SJCRH30 (cell line): ENCODE results near the gene JAG2. TPM values are rescaled to one million over a fixed set of nuclear protein-coding genes. Genes with fewer than 3 reads are reported as not detected.
A peak's percentile ranks its signal among the peaks of the same experiment; 100 is the strongest.

Experiments used
- DNase-seq, 2 experiments: peaks; one replicate each; pipeline ENCODE4 v3.0.0-alpha.2; 2015 to 2020
- H3K27ac ChIP-seq: fragments of 250-450 bp; sonication (Bioruptor Pico); 2 replicates; pipeline ENCODE4 v1.5.1; 2020; ENCODE audit warnings: mild to moderate bottlenecking, moderate library complexity
- H3K27me3 ChIP-seq: fragments of 250-450 bp; sonication (Bioruptor Pico); 2 replicates; pipeline ENCODE4 v1.5.1; 2020; ENCODE audit warnings: mild to moderate bottlenecking, moderate library complexity
- H3K36me3 ChIP-seq: fragments of 250-450 bp; sonication (Bioruptor Pico); 2 replicates; pipeline ENCODE4 v1.5.1; 2020; ENCODE audit warnings: mild to moderate bottlenecking, moderate library complexity
- H3K4me1 ChIP-seq: fragments of 250-450 bp; sonication (Bioruptor Pico); 2 replicates; pipeline ENCODE4 v1.5.1; 2020; ENCODE audit warnings: mild to moderate bottlenecking, moderate library complexity
- H3K4me3 ChIP-seq: fragments of 250-450 bp; sonication (Bioruptor Pico); 2 replicates; pipeline ENCODE4 v1.5.1; 2020; ENCODE audit warnings: mild to moderate bottlenecking, moderate library complexity
- H3K9me3 ChIP-seq: fragments of 250-450 bp; sonication (Bioruptor Pico); replicated peaks from 2 replicates; pipeline ENCODE4 v1.5.1; 2020; ENCODE audit warnings: mild to moderate bottlenecking, moderate library complexity
- total RNA-seq: library from RNA; depleted of rRNA; stranded (reverse); fragments of >200 nt; shearing (Covaris generic); gene quantifications from 2 replicates; pipeline ENCODE4 v1.2.3, GENCODE V29; 2014

The JAG2 gene
- total RNA-seq, 1 experiment from 2014 or later, result 28.1 TPM

DNA sequence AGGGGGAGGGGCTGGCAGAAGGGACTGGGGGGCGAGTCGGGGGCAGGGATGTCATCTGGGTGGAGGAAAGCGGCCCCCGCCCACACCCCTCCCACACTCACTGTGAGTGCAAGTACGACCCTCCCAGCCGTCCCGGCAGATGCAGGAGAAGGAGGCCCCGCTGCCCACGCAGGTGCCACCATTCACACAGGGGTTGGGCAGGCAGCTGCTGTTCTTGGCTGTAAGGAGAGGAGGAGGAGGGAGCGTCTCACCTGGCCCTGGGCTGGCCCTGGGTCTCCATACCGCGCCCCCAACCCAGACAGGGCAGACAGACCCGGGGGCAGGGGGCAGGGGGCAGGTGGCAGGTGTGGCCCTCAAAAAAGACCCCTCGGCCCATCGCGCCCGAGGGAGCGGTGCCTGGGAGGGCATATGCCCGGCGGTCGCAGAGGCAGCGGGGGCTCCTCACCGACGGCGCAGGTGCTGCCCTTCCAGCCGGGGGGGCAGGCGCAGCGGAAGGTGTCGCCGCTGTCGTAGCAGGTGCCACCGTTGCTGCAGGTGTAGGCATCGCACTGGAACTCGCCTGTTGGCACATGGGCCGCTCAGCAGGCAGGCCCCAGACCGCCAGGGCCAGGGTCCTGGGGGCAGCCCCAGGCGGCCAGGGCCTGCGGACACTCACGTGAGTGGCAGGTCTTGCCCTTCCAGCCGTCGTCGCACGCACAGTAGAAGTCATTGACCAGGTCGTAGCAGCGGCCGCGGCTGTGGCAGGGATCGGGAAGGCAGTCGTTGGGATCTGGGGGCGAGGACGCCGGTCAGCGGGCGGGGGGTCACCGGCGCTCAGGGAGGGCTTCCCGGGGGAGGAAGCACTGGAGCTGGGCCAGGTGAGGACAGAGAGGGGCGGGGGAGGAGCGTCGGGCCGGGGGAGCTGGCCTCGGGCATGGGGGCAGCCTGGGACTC, 20.6 kb downstream of the JAG2 start:
- H3K4me1 ChIP-seq, result peaks cover 13% of the 10 kb centered on the region

GRCh38 chr14:105146976-105147635, 21.5 kb downstream of the JAG2 start:
- Histone ChIP-seq H3K36me3 (peaks cover 33% of the 10 kb centered on the region), H3K4me3 (no peak overlapping the region), H3K4me1 (peaks cover 5% of the 10 kb centered on the region), H3K27me3 (no peaks in the 10 kb centered on the region), H3K9me3 (no peaks in the 10 kb centered on the region), H3K27ac (no peak overlapping the region)
- DNase-seq, result peak in 1 of 2 experiments; percentile 1

More for the DNA sequence above, 20.6 kb downstream of the JAG2 start:
- H3K27ac ChIP-seq, result no peak overlapping the region
- H3K36me3 ChIP-seq, result peaks cover 28% of the 10 kb centered on the region
- DNase-seq, result peak in 1 of 2 experiments; percentile 2
- H3K4me3 ChIP-seq, result no peak overlapping the region
- no peaks in the 10 kb centered on the region for H3K27me3 ChIP-seq
- no peaks in the 10 kb centered on the region for H3K9me3 ChIP-seq

GRCh38 chr14:105146181-105146975, 22.2 kb downstream of the JAG2 start:
- H3K4me3 ChIP-seq, result no peak overlapping the region
- no peak overlapping the region for H3K27ac ChIP-seq
- peaks cover 40% of the 10 kb centered on the region for H3K36me3 ChIP-seq
- DNase-seq, result peak in 1 of 2 experiments; percentile 4
- H3K4me1 ChIP-seq, result no peaks in the 10 kb centered on the region
- no peaks in the 10 kb centered on the region for H3K27me3 ChIP-seq
- no peaks in the 10 kb centered on the region for H3K9me3 ChIP-seq

- Histone ChIP-seq H3K9me3 (no peaks in the 10 kb centered on the region), H3K27ac (no peak overlapping the region), H3K27me3 (no peaks in the 10 kb centered on the region), H3K4me1 (no peaks in the 10 kb centered on the region), H3K4me3 (no peak overlapping the region), H3K36me3 (peaks cover 46% of the 10 kb centered on the region)
- no peak for DNase-seq
These were observed 23.0 kb downstream of the JAG2 start for GRCh38 chr14:105145381-105146180.

DNA sequence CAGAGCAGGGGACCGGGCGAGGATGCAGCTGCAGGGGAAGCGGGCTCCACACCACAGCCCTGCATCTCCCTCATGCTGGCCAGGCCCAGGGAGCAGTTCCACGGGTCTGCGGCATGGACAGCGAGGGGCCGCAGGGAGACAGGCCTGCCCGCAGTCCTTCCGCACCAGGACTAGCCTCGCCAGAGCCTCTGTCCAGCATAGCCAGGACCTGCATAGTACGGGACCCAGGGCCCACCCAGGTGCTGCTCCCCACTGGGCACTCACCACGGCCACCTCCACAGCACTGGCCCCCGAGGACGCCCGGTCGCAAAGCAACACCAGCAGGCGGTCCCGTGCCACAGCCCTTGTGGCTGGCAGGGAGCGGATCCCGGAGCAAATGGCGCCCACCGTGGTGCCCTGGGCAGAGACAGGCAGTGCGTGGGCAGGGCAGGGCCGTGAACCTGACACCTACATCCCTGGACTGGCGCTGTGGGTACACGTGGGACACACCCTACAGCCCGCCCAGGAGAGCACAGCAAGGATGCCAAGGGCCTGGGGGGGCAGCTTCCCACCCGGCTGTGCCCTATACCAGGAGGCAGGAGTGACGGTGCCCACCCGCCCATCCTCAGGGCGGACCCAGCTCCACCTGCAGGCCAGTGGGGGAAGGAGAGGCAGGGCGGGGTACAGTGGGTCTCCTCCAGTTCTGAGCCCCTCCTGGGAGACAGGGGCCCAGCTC, 23.8 kb downstream of the JAG2 start:
- Histone ChIP-seq H3K27me3 (no peaks in the 10 kb centered on the region), H3K36me3 (peaks cover 50% of the 10 kb centered on the region)
- DNase-seq, result peak in 1 of 2 experiments; percentile 1

GRCh38 chr14:105144026-105144665, 24.4 kb downstream of the JAG2 start:
- H3K36me3 ChIP-seq, result peaks cover 50% of the 10 kb centered on the region
- peaks cover 9% of the 10 kb centered on the region for H3K9me3 ChIP-seq
- H3K27ac ChIP-seq, result no peak overlapping the region
- no peak overlapping the region for H3K4me3 ChIP-seq
- no peaks in the 10 kb centered on the region for H3K27me3 ChIP-seq
- peak in 1 of 2 experiments; percentile 2 for DNase-seq
- no peaks in the 10 kb centered on the region for H3K4me1 ChIP-seq

More for the DNA sequence above, 23.8 kb downstream of the JAG2 start:
- Histone ChIP-seq H3K27ac (no peak overlapping the region), H3K9me3 (peaks cover 5% of the 10 kb centered on the region; the same call in 1 of the 2 replicates), H3K4me1 (no peaks in the 10 kb centered on the region), H3K4me3 (no peak overlapping the region)

- Histone ChIP-seq H3K36me3 (peaks cover 50% of the 10 kb centered on the region), H3K27ac (no peak overlapping the region)
These were observed 25.0 kb downstream of the JAG2 start for GRCh38 chr14:105143451-105144025.

DNA sequence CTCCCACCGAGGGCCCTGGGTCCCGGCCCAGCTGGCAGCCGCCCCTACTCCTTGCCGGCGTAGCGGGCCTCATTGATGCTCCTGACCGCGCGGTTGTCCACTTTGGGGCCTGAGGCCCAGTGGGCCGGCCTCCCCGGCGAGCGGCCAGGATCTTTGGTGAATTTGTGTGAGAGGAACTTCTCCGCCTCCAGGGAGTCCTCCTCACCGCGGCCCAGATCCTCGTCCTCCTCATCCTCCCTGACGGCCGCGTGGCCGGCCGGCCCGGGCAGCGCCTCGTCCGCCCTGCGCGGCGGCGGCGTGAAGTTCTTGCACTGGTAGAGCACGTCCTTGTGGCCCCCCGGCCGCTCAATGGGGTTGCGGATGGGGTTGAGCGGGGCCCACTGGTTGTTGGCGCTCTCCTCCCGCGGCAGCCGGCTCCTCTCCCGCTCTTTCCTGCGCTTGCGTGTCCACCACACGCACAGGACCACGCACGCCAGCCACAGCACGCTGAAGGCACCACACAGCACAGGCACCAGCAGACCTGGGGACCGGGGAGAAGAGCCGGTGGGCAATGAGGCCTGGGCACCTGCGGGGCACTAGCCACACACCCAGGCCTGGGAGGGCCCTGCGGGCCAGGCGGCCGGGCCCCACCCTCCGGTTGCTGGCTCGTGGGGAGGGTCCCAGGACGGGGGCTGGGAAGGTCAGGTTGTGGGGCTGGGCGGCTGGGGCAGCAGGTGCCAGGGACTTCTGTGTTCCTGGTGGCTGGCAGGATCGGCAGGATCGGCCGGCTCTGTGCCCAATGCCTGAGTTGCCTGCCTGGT, 25.7 kb downstream of the JAG2 start:
- no peak overlapping the region for H3K27ac ChIP-seq
- H3K9me3 ChIP-seq, result peaks cover 9% of the 10 kb centered on the region
- peaks cover 49% of the 10 kb centered on the region for H3K36me3 ChIP-seq
- no peak overlapping the region for H3K4me3 ChIP-seq
- DNase-seq, result peak in 1 of 2 experiments; percentile 2
- H3K27me3 ChIP-seq, result no peaks in the 10 kb centered on the region
- no peaks in the 10 kb centered on the region for H3K4me1 ChIP-seq

More at GRCh38 chr14:105143451-105144025, 25.0 kb downstream of the JAG2 start:
- peak in 1 of 2 experiments; percentile 1 for DNase-seq
- Histone ChIP-seq H3K4me1 (no peaks in the 10 kb centered on the region), H3K9me3 (peaks cover 9% of the 10 kb centered on the region), H3K27me3 (no peaks in the 10 kb centered on the region), H3K4me3 (no peak overlapping the region)

- DNase-seq, result no peak
- no peaks in the 10 kb centered on the region for H3K4me1 ChIP-seq
- H3K4me3 ChIP-seq, result no peak overlapping the region
- no peaks in the 10 kb centered on the region for H3K27me3 ChIP-seq
- H3K36me3 ChIP-seq, result peaks cover 47% of the 10 kb centered on the region
- peaks cover 9% of the 10 kb centered on the region for H3K9me3 ChIP-seq
- H3K27ac ChIP-seq, result no peak overlapping the region
These were observed 26.9 kb downstream of the JAG2 start for GRCh38 chr14:105141486-105142281.

DNA sequence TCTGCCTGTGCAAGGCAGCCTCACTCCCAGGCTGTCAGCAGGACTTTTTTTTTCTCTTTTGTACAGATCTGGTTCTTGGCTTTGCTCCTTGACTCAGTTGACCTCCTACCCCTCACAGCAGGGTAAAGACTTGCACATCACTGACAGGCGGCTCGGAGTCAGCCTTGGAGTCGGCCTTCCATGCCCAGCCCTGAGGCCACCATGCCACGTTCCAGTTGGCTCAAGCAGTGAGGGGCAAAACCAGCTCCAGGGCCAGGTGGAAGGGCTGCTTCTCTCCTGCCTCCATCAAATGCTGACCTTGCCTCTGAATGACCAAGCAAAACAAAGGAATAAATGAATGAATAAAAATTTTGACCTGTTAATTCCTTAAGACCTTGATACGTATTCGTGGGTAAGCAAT, 27.6 kb downstream of the JAG2 start:
- Histone ChIP-seq H3K27ac (no peak overlapping the region), H3K27me3 (no peaks in the 10 kb centered on the region), H3K4me1 (no peaks in the 10 kb centered on the region), H3K4me3 (no peak overlapping the region), H3K36me3 (peaks cover 41% of the 10 kb centered on the region), H3K9me3 (peaks cover 9% of the 10 kb centered on the region)
- no peak for DNase-seq

- no peaks in the 10 kb centered on the region for H3K4me1 ChIP-seq
- DNase-seq, result no peak
- peaks cover 41% of the 10 kb centered on the region for H3K36me3 ChIP-seq
- H3K4me3 ChIP-seq, result no peak overlapping the region
- no peak overlapping the region for H3K27ac ChIP-seq
- no peaks in the 10 kb centered on the region for H3K27me3 ChIP-seq
- peaks cover 9% of the 10 kb centered on the region for H3K9me3 ChIP-seq
These were observed 28.0 kb downstream of the JAG2 start for GRCh38 chr14:105140581-105140980.
